SJSA1 (cell line): ENCODE data around the gene TRRAP. TPM values are rescaled to one million over a fixed set of nuclear protein-coding genes. Genes with fewer than 3 reads are reported as not detected.

Experiments used
- DNase-seq, 2 experiments: peaks; one replicate each; pipeline ENCODE4 v3.0.0-alpha.2; 2015 to 2020; ENCODE audit warnings: low spot score in 2 of 2, low read depth in 1 of 2
- H3K27ac ChIP-seq: fragments of 250-450 bp; sonication (Bioruptor Pico); 2 replicates; pipeline ENCODE4 v1.5.1; 2020; ENCODE audit warnings: mild to moderate bottlenecking, moderate library complexity
- H3K27me3 ChIP-seq: fragments of 250-450 bp; sonication (Bioruptor Pico); replicated peaks from 2 replicates; pipeline ENCODE4 v1.5.1; 2020; ENCODE audit warnings: mild to moderate bottlenecking, moderate library complexity
- H3K36me3 ChIP-seq: fragments of 250-450 bp; sonication (Bioruptor Pico); 2 replicates; pipeline ENCODE4 v1.5.1; 2020; ENCODE audit warnings: mild to moderate bottlenecking
- H3K4me1 ChIP-seq: fragments of 250-450 bp; sonication (Bioruptor Pico); replicated peaks from 2 replicates; pipeline ENCODE4 v1.6.1; 2021; ENCODE audit warnings: mild to moderate bottlenecking
- H3K4me3 ChIP-seq: fragments of 250-450 bp; sonication (Bioruptor Pico); 2 replicates; pipeline ENCODE4 v1.5.1; 2020; ENCODE audit warnings: mild to moderate bottlenecking
- H3K9me3 ChIP-seq: fragments of 250-450 bp; sonication (Bioruptor Pico); replicated peaks from 2 replicates; pipeline ENCODE4 v1.5.1; 2020; ENCODE audit warnings: mild to moderate bottlenecking
- total RNA-seq: library from RNA; depleted of rRNA; stranded (reverse); fragments of >200 nt; shearing (Covaris generic); gene quantifications from 2 replicates; pipeline ENCODE4 v1.2.3, GENCODE V29; 2014

The TRRAP gene
- total RNA-seq, 1 experiment from 2014 or later, result 12.7 TPM

DNA sequence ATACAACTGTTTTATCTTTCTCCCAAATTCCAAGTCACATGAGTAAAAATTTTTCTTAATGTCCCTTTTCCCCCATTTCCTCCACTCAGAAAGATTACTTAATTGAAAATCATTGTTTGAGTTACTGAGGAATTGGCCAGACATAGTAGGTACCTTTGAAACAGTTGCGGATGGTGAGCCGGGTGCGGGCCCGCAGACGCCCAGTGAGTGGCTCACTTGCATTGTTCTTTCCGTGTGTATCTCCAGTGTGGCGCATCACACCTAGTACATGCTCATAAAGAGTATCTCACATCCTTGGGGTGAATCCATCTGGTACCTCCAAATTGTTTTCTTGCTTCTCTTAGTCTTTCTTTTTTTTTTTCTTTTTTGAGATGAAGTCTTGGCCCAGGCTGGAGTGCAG, 14.3 kb downstream of the TRRAP start:
- no peak for DNase-seq
- no peaks in the 10 kb centered on the region for H3K4me1 ChIP-seq
- H3K36me3 ChIP-seq, result peaks cover 76% of the 10 kb centered on the region
- no peak overlapping the region for H3K27ac ChIP-seq
- no peak overlapping the region for H3K4me3 ChIP-seq
- no peaks in the 10 kb centered on the region for H3K27me3 ChIP-seq
- H3K9me3 ChIP-seq, result no peaks in the 10 kb centered on the region

GRCh38 chr7:98899816-98900215, 21.5 kb downstream of the TRRAP start:
- H3K9me3 ChIP-seq, result no peaks in the 10 kb centered on the region
- no peak overlapping the region for H3K27ac ChIP-seq
- peaks cover 93% of the 10 kb centered on the region for H3K36me3 ChIP-seq
- H3K27me3 ChIP-seq, result no peaks in the 10 kb centered on the region
- H3K4me3 ChIP-seq, result no peak overlapping the region
- no peaks in the 10 kb centered on the region for H3K4me1 ChIP-seq
- no peak for DNase-seq

- H3K27ac ChIP-seq, result no peak overlapping the region
- DNase-seq, result no peak
- no peaks in the 10 kb centered on the region for H3K4me1 ChIP-seq
- no peaks in the 10 kb centered on the region for H3K27me3 ChIP-seq
- peaks cover 93% of the 10 kb centered on the region for H3K36me3 ChIP-seq
- H3K4me3 ChIP-seq, result no peak overlapping the region
- H3K9me3 ChIP-seq, result no peaks in the 10 kb centered on the region
These were observed 22.5 kb downstream of the TRRAP start for GRCh38 chr7:98900815-98901214.

DNA sequence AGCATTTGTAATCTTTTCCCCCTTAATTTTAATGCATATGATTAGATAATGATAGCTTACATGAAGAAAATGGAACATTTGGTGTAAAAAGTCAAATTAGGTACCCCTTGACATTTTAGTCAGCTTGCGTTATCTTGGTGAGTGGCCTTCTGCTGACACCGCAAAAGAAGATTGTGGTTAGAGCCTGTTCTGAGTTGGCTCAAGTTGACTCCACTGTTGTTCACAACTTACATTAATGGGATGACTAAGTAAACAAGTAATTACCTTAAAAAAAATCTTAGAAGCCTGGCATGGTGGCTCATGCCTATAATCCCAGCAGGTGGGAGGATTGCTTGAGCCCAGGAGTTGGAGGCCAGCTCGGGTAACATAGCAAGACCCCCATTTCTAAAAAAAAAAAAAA, 24.2 kb downstream of the TRRAP start:
- no peaks in the 10 kb centered on the region for H3K9me3 ChIP-seq
- no peak overlapping the region for H3K27ac ChIP-seq
- H3K4me3 ChIP-seq, result no peak overlapping the region
- H3K27me3 ChIP-seq, result no peaks in the 10 kb centered on the region
- no peak for DNase-seq
- H3K4me1 ChIP-seq, result no peaks in the 10 kb centered on the region
- H3K36me3 ChIP-seq, result peaks cover 90% of the 10 kb centered on the region

GRCh38 chr7:98903246-98903645, 24.9 kb downstream of the TRRAP start:
- Histone ChIP-seq H3K27me3 (no peaks in the 10 kb centered on the region), H3K9me3 (no peaks in the 10 kb centered on the region), H3K4me3 (no peak overlapping the region), H3K4me1 (no peaks in the 10 kb centered on the region), H3K36me3 (peaks cover 90% of the 10 kb centered on the region), H3K27ac (no peak overlapping the region)
- DNase-seq, result no peak

DNA sequence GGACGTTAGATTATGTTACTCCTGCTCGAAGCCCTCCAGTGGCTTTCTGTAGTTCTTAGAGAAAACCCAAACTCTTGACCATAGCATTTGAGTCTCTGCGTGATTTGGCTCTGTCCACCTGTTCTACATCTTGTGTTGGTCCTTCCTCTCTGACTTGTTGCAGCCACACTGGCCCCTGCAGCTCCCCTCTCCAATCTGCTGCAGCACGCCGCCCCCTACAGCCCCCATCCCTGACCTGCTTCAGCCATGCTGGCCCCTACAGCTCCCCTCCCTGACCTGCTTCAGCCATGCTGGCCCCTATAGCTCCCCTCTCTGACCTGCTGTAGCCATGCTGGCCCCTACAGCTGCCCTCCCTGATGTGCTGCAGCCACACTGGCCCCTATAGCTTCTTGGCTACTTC, 29.2 kb downstream of the TRRAP start:
- DNase-seq, result no peak
- Histone ChIP-seq H3K4me3 (no peak overlapping the region), H3K4me1 (no peaks in the 10 kb centered on the region), H3K27ac (no peak overlapping the region), H3K27me3 (no peaks in the 10 kb centered on the region), H3K36me3 (peaks cover 87% of the 10 kb centered on the region), H3K9me3 (no peaks in the 10 kb centered on the region)

DNA sequence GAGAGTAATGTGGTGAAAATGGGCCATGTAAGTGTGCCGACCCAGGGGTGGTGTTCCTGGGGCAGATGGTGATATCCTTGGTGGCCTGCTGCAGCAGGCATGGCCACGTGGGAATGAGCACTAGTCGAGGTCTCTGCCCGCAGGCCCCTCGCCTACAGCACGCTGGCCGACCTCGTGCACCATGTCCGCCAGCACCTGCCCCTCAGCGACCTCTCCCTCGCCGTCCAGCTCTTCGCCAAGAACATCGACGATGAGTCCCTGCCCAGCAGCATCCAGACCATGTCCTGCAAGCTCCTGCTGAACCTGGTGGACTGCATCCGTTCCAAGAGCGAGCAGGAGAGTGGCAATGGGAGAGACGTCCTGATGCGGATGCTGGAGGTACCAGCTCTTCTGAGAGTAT, 30.3 kb downstream of the TRRAP start:
- no peak overlapping the region for H3K27ac ChIP-seq
- H3K27me3 ChIP-seq, result no peaks in the 10 kb centered on the region
- no peak for DNase-seq
- no peaks in the 10 kb centered on the region for H3K4me1 ChIP-seq
- no peak overlapping the region for H3K4me3 ChIP-seq
- peaks cover 89% of the 10 kb centered on the region for H3K36me3 ChIP-seq
- no peaks in the 10 kb centered on the region for H3K9me3 ChIP-seq

DNA sequence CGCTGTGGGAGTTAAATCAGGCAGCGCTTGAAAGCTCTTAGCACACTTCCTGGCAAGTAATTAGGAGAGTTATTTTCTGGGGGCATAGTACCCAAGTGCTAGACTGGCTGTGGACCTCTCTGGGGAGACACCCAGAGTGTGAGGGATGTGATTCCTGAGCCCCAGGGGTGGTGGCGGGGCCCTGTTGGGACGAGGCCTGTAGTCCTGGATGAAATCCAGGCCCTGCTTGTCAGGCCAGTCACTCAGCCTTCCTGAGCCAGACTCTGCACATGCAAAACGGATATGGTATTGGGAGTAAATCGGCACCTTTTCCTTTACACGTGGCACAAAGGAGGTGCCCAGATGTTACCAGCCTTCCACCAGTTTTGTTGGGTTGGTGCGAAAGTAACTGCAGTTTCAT, 31.2 kb downstream of the TRRAP start:
- Histone ChIP-seq H3K27me3 (no peaks in the 10 kb centered on the region), H3K4me1 (no peaks in the 10 kb centered on the region), H3K27ac (no peak overlapping the region), H3K4me3 (no peak overlapping the region), H3K36me3 (peaks cover 87% of the 10 kb centered on the region), H3K9me3 (no peaks in the 10 kb centered on the region)
- DNase-seq, result no peak

GRCh38 chr7:98910427-98910826, 32.1 kb downstream of the TRRAP start:
- H3K27me3 ChIP-seq, result no peaks in the 10 kb centered on the region
- H3K27ac ChIP-seq, result no peak overlapping the region
- no peak overlapping the region for H3K4me3 ChIP-seq
- no peak for DNase-seq
- no peaks in the 10 kb centered on the region for H3K9me3 ChIP-seq
- H3K4me1 ChIP-seq, result no peaks in the 10 kb centered on the region
- H3K36me3 ChIP-seq, result peaks cover 85% of the 10 kb centered on the region

- no peak for DNase-seq
- peaks cover 86% of the 10 kb centered on the region for H3K36me3 ChIP-seq
These were observed 33.6 kb downstream of the TRRAP start for GRCh38 chr7:98911916-98912315.

GRCh38 chr7:98913026-98913425, 34.7 kb downstream of the TRRAP start:
- Histone ChIP-seq H3K27me3 (no peaks in the 10 kb centered on the region), H3K4me3 (no peak overlapping the region), H3K4me1 (no peaks in the 10 kb centered on the region), H3K9me3 (no peaks in the 10 kb centered on the region), H3K36me3 (peaks cover 85% of the 10 kb centered on the region), H3K27ac (no peak overlapping the region)
- DNase-seq, result no peak

More at GRCh38 chr7:98911916-98912315, 33.6 kb downstream of the TRRAP start:
- H3K4me3 ChIP-seq, result no peak overlapping the region
- no peaks in the 10 kb centered on the region for H3K27me3 ChIP-seq
- H3K4me1 ChIP-seq, result no peaks in the 10 kb centered on the region
- no peak overlapping the region for H3K27ac ChIP-seq
- H3K9me3 ChIP-seq, result no peaks in the 10 kb centered on the region

GRCh38 chr7:98913612-98914011, 35.3 kb downstream of the TRRAP start:
- Histone ChIP-seq H3K27me3 (no peaks in the 10 kb centered on the region), H3K36me3 (peaks cover 84% of the 10 kb centered on the region), H3K4me3 (no peak overlapping the region), H3K9me3 (no peaks in the 10 kb centered on the region), H3K4me1 (no peaks in the 10 kb centered on the region), H3K27ac (no peak overlapping the region)
- no peak for DNase-seq

DNA sequence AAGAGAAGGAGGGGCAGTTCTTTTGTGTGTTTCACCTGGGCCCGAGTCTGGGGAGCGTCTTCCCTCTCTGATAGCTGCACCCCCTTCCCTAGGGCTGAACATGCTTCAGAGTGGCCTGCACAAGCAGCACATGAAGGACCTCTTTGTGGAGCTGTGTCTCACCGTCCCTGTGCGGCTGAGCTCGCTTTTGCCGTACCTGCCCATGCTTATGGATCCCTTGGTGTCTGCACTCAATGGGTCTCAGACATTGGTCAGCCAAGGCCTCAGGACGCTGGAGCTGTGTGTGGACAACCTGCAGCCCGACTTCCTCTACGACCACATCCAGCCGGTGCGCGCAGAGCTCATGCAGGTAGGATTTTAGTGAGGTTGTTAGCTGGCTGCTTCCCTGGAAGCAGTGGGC, 39.0 kb downstream of the TRRAP start:
- H3K27ac ChIP-seq, result no peak overlapping the region
- no peak overlapping the region for H3K4me3 ChIP-seq
- H3K36me3 ChIP-seq, result peaks cover 81% of the 10 kb centered on the region
- no peaks in the 10 kb centered on the region for H3K4me1 ChIP-seq
- no peaks in the 10 kb centered on the region for H3K27me3 ChIP-seq
- no peak for DNase-seq
- H3K9me3 ChIP-seq, result no peaks in the 10 kb centered on the region

- H3K27ac ChIP-seq, result no peak overlapping the region
- H3K4me3 ChIP-seq, result no peak overlapping the region
- H3K9me3 ChIP-seq, result no peaks in the 10 kb centered on the region
- H3K36me3 ChIP-seq, result peaks cover 84% of the 10 kb centered on the region
- no peaks in the 10 kb centered on the region for H3K4me1 ChIP-seq
- no peak for DNase-seq
- no peaks in the 10 kb centered on the region for H3K27me3 ChIP-seq
These were observed 43.5 kb downstream of the TRRAP start for GRCh38 chr7:98921608-98922372.
